ENCODE data around the gene VAV1. TPM values are rescaled to one million over a fixed set of nuclear protein-coding genes. Genes with fewer than 3 reads are reported as not detected.

The VAV1 gene
- total RNA-seq, 1 experiment from 2014 or later = 7.5 TPM

- Histone ChIP-seq H3K4me1 (replicated peaks; ENCODE audit: insufficient read depth) (peaks cover 12% of the 10 kb centered on the region), H3K36me3 (ENCODE audit: low read depth) (no peaks in the 10 kb centered on the region), H3K79me2 (ENCODE audit: low read depth) (no peaks in the 10 kb centered on the region), H3K27ac (no peak overlapping the region), H4K20me1 (ENCODE audit: insufficient read depth) (no peaks in the 10 kb centered on the region), H3F3A (ENCODE audit: insufficient read depth, low read depth) (peaks cover 12% of the 10 kb centered on the region; the same call in 1 of the 2 replicates), H3K4me2 (no peak overlapping the region), H2AFZ (no peak overlapping the region), H3K9me3 (ENCODE audit: insufficient read depth, low read depth) (no peaks in the 10 kb centered on the region), H3K9me2 (ENCODE audit: insufficient read depth) (no peaks in the 10 kb centered on the region), H3K27me3 (ENCODE audit: insufficient read depth, low read depth) (no peaks in the 10 kb centered on the region), H3K4me3 (no peak overlapping the region)
- intact Hi-C loops (cut with micrococcal nuclease; ENCODE audit: unreplicated experiment) = no loop called here
- DNase-seq = no peak
- ChIA-PET POLR2A (ENCODE audit: unreplicated experiment) (no interaction called here), CTCF (interaction anchor here (0.5 kb wide), 1 partner anchor 20 kb away, joined by 3 read pairs; no protein-coding TSS in a partner anchor)
- TF ChIP-seq CTCF (conservative IDR thresholded peaks at IDR 0.05) = no peak
- BruUV-seq (replicated peaks) = no TSS peak
These were observed 70.5 kb downstream of the VAV1 start for GRCh38 chr19:6842871-6843607.

- intact Hi-C loops (cut with micrococcal nuclease; ENCODE audit: unreplicated experiment) = no loop called here
- no peaks in the 10 kb centered on the region for H3K9me2 ChIP-seq (ENCODE audit: insufficient read depth)
- peaks cover 13% of the 10 kb centered on the region; the same call in 1 of the 2 replicates for H3F3A ChIP-seq (ENCODE audit: insufficient read depth, low read depth)
- no peak overlapping the region for H2AFZ ChIP-seq
- ChIA-PET CTCF (no interaction called here), POLR2A (ENCODE audit: unreplicated experiment) (interaction anchor here (0.7 kb wide), 1 partner anchor 682 kb away, joined by 3 read pairs; no protein-coding TSS in a partner anchor)
- peak in 1 of 2 experiments; percentile 40 for DNase-seq
- no peaks in the 10 kb centered on the region for H3K79me2 ChIP-seq (ENCODE audit: low read depth)
- TF ChIP-seq CTCF (conservative IDR thresholded peaks at IDR 0.05) = no peak
- no peak for TF ChIP-seq EZH2 (IDR thresholded peaks at IDR 0.05; ENCODE audit: low read depth)
- peaks cover 16% of the 10 kb centered on the region for H3K4me1 ChIP-seq (replicated peaks; ENCODE audit: insufficient read depth)
- no peaks in the 10 kb centered on the region for H3K27me3 ChIP-seq (ENCODE audit: insufficient read depth, low read depth)
- H3K36me3 ChIP-seq (ENCODE audit: low read depth) = no peaks in the 10 kb centered on the region
- no peaks in the 10 kb centered on the region for H4K20me1 ChIP-seq (ENCODE audit: insufficient read depth)
- BruUV-seq (replicated peaks) = no TSS peak
- no peaks in the 10 kb centered on the region for H3K9me3 ChIP-seq (ENCODE audit: insufficient read depth, low read depth)
- no peak overlapping the region for H3K27ac ChIP-seq
- peak overlapping the region; percentile 54 for H3K4me2 ChIP-seq
- H3K4me3 ChIP-seq = no peak overlapping the region
These were observed 75.3 kb downstream of the VAV1 start for GRCh38 chr19:6847828-6848200.

DNA sequence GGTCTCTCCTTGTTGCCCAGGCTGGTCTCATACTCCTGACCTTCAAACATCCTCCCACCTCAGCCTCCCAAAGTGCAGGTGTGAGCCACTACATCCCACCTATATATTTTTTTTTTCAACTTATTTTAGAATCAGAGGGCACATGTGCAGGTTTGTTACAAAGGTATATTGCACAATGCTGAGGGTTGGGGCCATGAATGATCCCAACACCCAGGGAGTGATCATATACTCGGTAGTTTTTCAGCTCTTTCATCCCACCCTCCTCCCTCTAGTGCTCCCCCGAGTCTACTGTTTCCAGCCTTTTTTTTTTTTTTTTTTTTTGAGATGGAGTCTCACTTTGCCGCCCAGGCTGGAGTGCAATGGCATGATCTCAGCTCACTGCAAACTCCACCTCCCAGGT lies 76.5 kb downstream of the VAV1 start:
- Histone ChIP-seq H3K4me3 (no peak overlapping the region), H3K27me3 (ENCODE audit: insufficient read depth, low read depth) (no peaks in the 10 kb centered on the region), H3K36me3 (ENCODE audit: low read depth) (no peaks in the 10 kb centered on the region), H3K79me2 (ENCODE audit: low read depth) (no peaks in the 10 kb centered on the region), H4K20me1 (ENCODE audit: insufficient read depth) (no peaks in the 10 kb centered on the region), H3K4me1 (replicated peaks; ENCODE audit: insufficient read depth) (peaks cover 16% of the 10 kb centered on the region), H3K9me2 (ENCODE audit: insufficient read depth) (no peaks in the 10 kb centered on the region), H3K27ac (no peak overlapping the region), H3K4me2 (no peak overlapping the region), H3K9me3 (ENCODE audit: insufficient read depth, low read depth) (no peaks in the 10 kb centered on the region), H3F3A (ENCODE audit: insufficient read depth, low read depth) (peaks cover 13% of the 10 kb centered on the region; the same call in 1 of the 2 replicates), H2AFZ (no peak overlapping the region)
- TF ChIP-seq CTCF (conservative IDR thresholded peaks at IDR 0.05) (no peak), EZH2 (IDR thresholded peaks at IDR 0.05; ENCODE audit: low read depth) (no peak)
- intact Hi-C loops (cut with micrococcal nuclease; ENCODE audit: unreplicated experiment) = no loop called here
- no peak for DNase-seq
- BruUV-seq (replicated peaks) = no TSS peak
- ChIA-PET CTCF (no interaction called here), POLR2A (ENCODE audit: unreplicated experiment) (interaction anchor here (0.7 kb wide), 1 partner anchor 76 kb away, joined by 9 read pairs; no protein-coding TSS in a partner anchor)
